Esophagus squamous epithelium (tissue), 5 donors: ENCODE data around the gene GREB1. TPM values are rescaled to one million over a fixed set of nuclear protein-coding genes. Genes with fewer than 3 reads are reported as not detected.

Experiments
- DNase-seq: peaks from one replicate; lab custom pipeline; 2025; lab: John Stamatoyannopoulos, UW
- H3K27ac ChIP-seq, 4 donors: fragments of 200-600 bp; sonication (generic); one replicate each; pipeline ENCODE4 v1.5.1; 2016 to 2019; ENCODE audit warnings: mild to moderate bottlenecking in 1 of 4
- H3K27me3 ChIP-seq, 4 donors: fragments of 200-600 bp; sonication (generic); 1 replicate in 3 of 4; 2 replicates in 1 of 4; pipeline versions ENCODE4 v1.5.1 to v1.6.0; 2017 to 2021; ENCODE audit warnings: antibody characterized with exemption in 1 of 4
- H3K36me3 ChIP-seq, 3 donors: fragments of 200-600 bp; sonication (generic); one replicate each; pipeline ENCODE4 v1.5.1; 2016 to 2019
- H3K4me1 ChIP-seq, 3 donors: fragments of 200-600 bp; sonication (generic); one replicate each; pipeline ENCODE4 v1.5.1; 2017 to 2019
- H3K4me3 ChIP-seq, 4 donors: fragments of 200-600 bp; sonication (generic); 1 replicate in 3 of 4; 2 replicates in 1 of 4; pipeline ENCODE4 v1.5.1; 2016 to 2019; ENCODE audit warnings: mild to moderate bottlenecking in 2 of 4, moderate library complexity in 1 of 4
- H3K9me3 ChIP-seq, 3 donors: fragments of 200-600 bp; sonication (generic); one replicate each; pipeline ENCODE4 v1.5.1; 2016 to 2019
- CTCF ChIP-seq, 6 experiments: fragments of 450-650 bp in 4 of 6; fragments of 200-600 bp in 2 of 6; sonication (generic) in 2 of 6; IDR thresholded peaks; one replicate each; pipeline ENCODE4 v1.5.1; 2016 to 2019; ENCODE audit warnings: antibody characterized with exemption in 6 of 6, mild to moderate bottlenecking in 4 of 6, moderate library complexity in 4 of 6
- POLR2A ChIP-seq, 4 donors: fragments of 450-650 bp; IDR thresholded peaks; one replicate each; pipeline ENCODE4 v1.6.1; 2017; ENCODE audit warnings: antibody characterized with exemption in 4 of 4, mild to moderate bottlenecking in 4 of 4, moderate library complexity in 3 of 4
- WGBS, 2 donors: methylation state at CpG; one replicate each; pipeline ENCODE4 v1.1.5; 2018; 5-methylcytosine and 5-hydroxymethylcytosine counted together
- intact Hi-C: fragments of 100-400 bp; cut with DNase I; formaldehyde crosslinking; loops from one replicate; pipeline ENCODE4 v1.15.0; 2022
- total RNA-seq, 4 donors: library from RNA; depleted of rRNA; stranded (reverse); fragments of >200 nt; gene quantifications; one replicate each; pipeline ENCODE4 v1.1.0, GENCODE V29; 2016
- donor health status: DM: yes; HTN: yes; CAD: no.

Gene GREB1
- total RNA-seq, 4 donors from 2014 or later: 0.08 to 1.7 (median 0.51) TPM

- H3K4me3 ChIP-seq: no peak overlapping the region
- WGBS, 2 donors: 80 to 82% methylated on average over 7 of the region's 7 CpGs
- no peak for DNase-seq
- no peaks in the 10 kb centered on the region for H3K36me3 ChIP-seq
- intact Hi-C loops: no loop called here
- peaks cover 0 to 13% (median 0%) of the 10 kb centered on the region in 4 donors for H3K27me3 ChIP-seq
- H3K4me1 ChIP-seq: no peaks in the 10 kb centered on the region
- no peak for TF ChIP-seq POLR2A (IDR thresholded peaks at IDR 0.05)
- no peak for TF ChIP-seq CTCF (IDR thresholded peaks at IDR 0.05)
- H3K27ac ChIP-seq: no peak overlapping the region
- no peaks in the 10 kb centered on the region for H3K9me3 ChIP-seq
These were observed 17.2 kb downstream of the GREB1 start for GRCh38 chr2:11550901-11551568.

- no peak overlapping the region for H3K27ac ChIP-seq
- no peaks in the 10 kb centered on the region for H3K4me1 ChIP-seq
- no peaks in the 10 kb centered on the region for H3K9me3 ChIP-seq
- intact Hi-C loops: no loop called here
- H3K4me3 ChIP-seq: no peak overlapping the region
- no peak for DNase-seq
- TF ChIP-seq CTCF (IDR thresholded peaks at IDR 0.05) (no peak), POLR2A (IDR thresholded peaks at IDR 0.05) (no peak)
- WGBS, 2 donors: 90 to 92% methylated on average over 13 to 16 of the region's 16 CpGs
- peaks cover 0 to 19% (median 0%) of the 10 kb centered on the region in 4 donors for H3K27me3 ChIP-seq
- H3K36me3 ChIP-seq: no peaks in the 10 kb centered on the region
These were observed 17.9 kb downstream of the GREB1 start for GRCh38 chr2:11551569-11552259.

GRCh38 chr2:11552260-11552638 is 18.4 kb downstream of the GREB1 start:
- TF ChIP-seq CTCF (IDR thresholded peaks at IDR 0.05) (no peak), POLR2A (IDR thresholded peaks at IDR 0.05) (no peak)
- Histone ChIP-seq H3K4me1 (no peaks in the 10 kb centered on the region), H3K9me3 (no peaks in the 10 kb centered on the region), H3K36me3 (no peaks in the 10 kb centered on the region), H3K4me3 (no peak overlapping the region), H3K27ac (no peak overlapping the region), H3K27me3 (peaks cover 0 to 19% (median 0%) of the 10 kb centered on the region in 4 donors)
- DNase-seq: no peak
- intact Hi-C loops: no loop called here
- WGBS, 2 donors: 71 to 94% methylated on average over 5 to 6 of the region's 9 CpGs

GRCh38 chr2:11553661-11554398 is 20.0 kb downstream of the GREB1 start:
- no peak overlapping the region for H3K4me3 ChIP-seq
- TF ChIP-seq CTCF (IDR thresholded peaks at IDR 0.05) (no peak), POLR2A (IDR thresholded peaks at IDR 0.05) (no peak)
- no peak overlapping the region for H3K27ac ChIP-seq
- 69 to 72% methylated on average over 9 to 10 of the region's 10 CpGs for WGBS, 2 donors
- no peaks in the 10 kb centered on the region for H3K36me3 ChIP-seq
- no peaks in the 10 kb centered on the region for H3K9me3 ChIP-seq
- no peaks in the 10 kb centered on the region for H3K4me1 ChIP-seq
- peaks cover 0 to 32% (median 0%) of the 10 kb centered on the region in 4 donors for H3K27me3 ChIP-seq
- intact Hi-C loops: no loop called here
- no peak for DNase-seq

GRCh38 chr2:11554399-11554716 is 20.5 kb downstream of the GREB1 start:
- intact Hi-C loops: no loop called here
- no peak for DNase-seq
- Histone ChIP-seq H3K9me3 (no peaks in the 10 kb centered on the region), H3K27ac (no peak overlapping the region), H3K36me3 (no peaks in the 10 kb centered on the region), H3K4me1 (no peaks in the 10 kb centered on the region), H3K27me3 (peaks cover 0 to 35% (median 0%) of the 10 kb centered on the region in 4 donors), H3K4me3 (no peak overlapping the region)
- 33 to 58% methylated on average over 4 of the region's 4 CpGs for WGBS, 2 donors
- TF ChIP-seq CTCF (IDR thresholded peaks at IDR 0.05): no peak
